DMS53 treated with DMSO at 0.1 percent for 48 hours (cell line): ENCODE measurements around the gene SAT1.

Experiments used
- DNase-seq: peaks from one replicate; lab custom pipeline; 2025; ENCODE audit not compliant: unreplicated experiment; lab: John Stamatoyannopoulos, UW

The SAT1 gene

DNA sequence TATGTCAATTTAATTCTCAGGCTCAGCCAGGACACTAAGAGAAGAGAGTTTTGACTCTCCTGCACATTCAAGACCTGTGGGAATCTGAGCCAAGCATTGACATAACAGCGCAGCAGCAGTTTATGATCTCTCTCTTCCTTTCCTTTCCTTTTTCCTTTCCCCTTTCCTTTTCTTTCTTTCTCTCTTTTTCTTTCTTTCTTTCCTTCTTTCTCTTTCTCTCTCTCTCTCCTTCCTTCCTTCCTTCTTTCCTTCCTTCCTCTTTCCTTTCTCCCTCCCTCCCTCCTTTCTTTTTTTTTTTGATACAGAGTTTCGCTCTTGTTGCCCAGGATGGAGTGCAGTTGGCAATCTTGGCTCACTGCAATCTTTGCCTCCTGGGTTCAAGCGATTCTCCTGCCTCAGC is 21.6 kb downstream of the SAT1 start:
- DNase-seq = no peak

DNA sequence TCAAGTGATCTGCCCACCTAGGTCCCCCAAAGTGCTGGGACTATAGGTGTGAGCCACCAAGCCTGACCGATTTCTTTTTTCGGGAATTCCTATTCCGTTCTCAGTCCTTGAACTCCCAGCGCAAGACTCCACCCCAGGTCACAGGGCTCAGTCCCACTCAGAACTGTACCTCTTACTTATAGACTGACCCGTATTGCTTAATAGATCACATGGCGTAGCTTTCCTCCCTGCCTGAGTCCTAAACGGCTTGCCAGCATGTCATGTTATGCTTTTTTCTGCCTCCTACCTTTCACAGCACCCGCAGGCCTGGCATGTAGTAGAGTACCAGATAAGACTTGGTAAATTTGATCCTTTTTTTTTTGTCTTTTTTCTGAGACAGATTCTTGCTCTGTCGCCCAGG is 22.4 kb downstream of the SAT1 start:
- no peak for DNase-seq

DNA sequence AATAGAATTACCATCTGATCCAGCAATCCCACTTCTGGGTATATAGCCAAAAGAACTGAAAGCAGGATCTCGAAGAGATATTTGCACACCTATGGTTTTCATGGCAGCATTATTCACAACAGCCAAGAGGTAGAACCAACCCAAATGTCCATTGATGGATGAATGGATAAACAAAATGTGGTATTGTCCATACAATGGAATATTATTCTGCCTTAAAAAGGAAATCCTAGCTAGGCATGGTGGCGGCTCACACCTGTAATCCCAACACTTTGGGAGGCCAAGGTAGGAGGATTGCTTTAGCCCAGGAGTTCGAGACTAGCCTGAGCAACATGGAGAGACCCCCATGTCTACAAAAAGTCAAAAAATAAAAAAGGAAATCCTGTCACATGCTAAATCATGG is 27.3 kb downstream of the SAT1 start:
- DNase-seq = no peak

DNA sequence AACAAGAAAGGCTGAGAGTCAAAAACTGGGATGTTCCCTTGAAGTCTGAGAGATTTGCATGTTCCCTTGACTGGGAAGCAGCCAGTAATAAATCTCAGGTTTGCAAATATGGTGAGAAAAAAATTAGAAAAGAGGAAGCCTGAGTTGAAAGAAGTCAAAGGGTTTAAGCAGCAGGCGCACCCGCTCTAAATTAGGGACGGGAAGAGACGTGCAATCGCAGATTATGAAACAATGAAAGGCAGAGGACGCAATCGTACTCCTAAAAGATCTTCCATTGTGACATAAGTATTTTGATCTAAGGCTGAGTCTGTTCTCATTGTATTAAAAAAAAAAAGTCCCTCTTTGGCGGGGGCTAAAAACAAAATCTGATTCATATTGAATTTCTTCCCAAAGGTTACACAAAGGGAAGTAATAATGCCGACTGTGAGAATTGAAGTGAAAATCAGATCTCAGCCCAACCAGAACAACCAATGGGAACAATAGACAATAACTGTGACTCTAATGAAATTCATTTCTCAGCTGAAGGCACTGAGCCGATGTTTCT is 28.2 kb downstream of the SAT1 start:
- DNase-seq = no peak

DNA sequence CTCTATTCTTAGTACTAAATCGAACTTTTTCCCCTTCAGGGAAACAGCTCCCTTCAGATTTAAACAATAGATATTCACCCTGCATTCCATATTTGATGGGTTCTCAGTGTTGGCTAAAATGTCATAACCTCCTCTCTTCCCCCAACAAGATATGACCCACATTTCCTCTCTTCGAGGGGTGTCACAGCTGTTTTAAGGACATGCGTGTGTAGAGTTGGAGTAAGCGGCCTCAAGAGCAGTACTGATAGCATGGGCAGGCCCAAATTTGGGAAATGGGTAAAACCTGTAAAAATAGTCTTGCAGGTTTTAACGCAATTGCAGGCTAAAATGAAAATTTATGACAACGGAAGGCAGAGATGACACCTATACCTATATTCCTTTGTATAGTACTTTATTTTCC is 28.7 kb downstream of the SAT1 start:
- DNase-seq = no peak

DNA sequence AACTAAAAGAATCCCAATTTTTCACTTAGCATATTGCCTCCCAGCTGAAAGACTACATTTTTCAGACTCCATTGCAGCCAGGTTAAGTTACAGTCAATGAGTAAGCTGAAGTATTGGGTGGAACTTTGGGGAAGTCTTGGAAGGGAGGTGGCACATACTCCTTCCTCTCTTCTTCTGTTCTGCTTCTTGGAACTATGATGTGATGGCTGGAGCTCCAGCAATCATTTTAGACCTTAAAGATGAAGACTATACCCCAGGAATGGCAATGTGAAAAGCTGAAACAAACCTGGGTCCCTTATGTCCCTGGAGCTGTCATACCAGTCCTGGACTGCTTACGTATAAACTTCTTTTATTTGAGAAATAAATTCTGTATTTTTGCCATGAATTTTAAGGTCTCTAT is 30.8 kb downstream of the SAT1 start:
- no peak for DNase-seq

DNA sequence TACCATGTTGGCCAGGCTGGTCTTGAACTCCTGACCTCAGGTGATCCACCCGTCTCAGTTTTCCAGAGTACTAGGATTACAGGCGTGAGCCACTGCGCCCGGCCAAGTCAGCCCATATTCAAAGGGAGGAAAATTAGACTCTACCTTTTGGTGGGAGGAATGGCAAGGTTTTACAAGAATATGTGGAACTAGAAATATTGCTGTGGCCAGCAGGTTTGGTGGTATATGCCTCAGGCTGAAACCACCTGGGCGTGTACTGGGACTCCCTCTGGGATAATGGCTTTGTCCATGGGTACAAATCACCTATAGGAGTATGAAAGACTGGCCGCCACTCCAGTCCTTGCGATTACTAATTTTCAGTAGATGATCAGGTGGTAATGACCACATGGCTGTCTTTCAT is 32.4 kb downstream of the SAT1 start:
- no peak for DNase-seq

DNA sequence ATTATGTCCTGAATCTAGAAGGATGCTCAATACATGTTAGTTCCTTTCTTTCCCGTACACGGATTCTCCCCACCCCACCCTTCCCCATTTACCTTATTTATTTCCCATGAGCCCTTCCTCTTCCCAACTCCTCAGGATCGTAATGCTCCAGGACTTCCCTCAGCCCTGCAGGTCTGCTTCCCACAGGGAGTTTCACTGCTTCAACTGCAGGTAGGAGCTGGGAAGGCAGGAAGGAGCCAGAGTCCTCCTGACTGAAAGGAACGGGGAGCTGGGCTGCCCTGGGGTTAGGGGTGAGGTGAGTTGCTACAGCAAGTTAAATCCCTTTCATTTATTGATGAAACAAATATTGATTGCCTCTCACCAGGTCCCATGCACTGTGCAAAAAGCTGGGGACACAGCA is 33.2 kb downstream of the SAT1 start:
- DNase-seq = no peak

DNA sequence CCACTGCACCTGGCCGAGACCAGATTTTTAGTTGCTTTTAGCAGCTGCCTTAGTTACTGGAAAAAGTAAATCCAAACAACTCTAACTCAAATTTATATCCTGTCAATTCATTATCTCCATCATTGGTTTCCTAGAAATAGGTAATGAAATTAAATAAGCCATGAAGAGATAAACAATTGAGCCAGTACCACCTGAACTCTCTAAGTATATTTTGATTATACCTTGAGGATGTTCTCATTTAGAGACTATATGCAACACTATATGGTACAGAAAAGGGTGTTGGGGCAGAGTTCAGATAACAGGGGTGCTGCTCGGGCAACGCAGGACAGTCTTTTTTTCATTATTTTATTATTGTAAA is 35.0 kb downstream of the SAT1 start:
- DNase-seq = no peak

DNA sequence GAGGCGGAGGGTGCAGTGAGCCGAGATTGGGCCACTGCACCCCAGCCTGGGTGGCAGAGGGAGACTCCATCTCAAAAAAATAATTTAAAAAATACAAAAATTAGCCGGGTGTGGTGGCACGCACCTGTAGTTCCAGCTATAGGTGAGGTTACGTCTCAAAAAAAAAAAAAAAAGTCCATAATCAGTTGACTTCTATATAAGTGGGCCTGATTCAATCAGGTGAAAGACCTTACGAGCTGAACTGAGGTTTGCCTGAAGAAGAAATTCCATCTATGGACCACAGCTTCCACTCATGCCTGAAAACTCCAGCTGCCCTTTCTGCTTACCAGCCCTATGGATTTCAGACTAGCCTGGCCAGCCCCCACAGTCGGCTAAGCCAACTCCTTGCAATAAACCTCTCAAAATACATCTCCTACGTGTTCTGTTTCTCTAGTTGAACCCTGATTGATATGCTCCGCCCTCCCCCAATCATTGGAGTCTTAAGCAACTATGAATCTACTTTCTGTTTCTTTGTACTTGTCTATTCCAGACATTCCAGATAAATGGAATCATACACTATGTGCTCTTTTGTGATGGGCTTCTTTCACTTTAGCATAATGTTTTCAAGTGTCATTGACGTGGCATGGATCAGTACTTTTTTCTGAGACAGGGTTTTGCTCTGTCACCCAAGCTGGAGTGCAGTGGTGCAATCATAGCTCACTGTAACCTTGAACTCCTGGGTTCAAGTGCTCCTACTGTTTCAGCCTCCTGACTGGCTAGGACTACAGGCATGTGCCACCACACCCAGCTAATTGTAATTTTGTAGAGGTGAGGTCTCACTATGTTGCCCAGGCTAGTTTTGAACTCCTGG is 36.6 kb downstream of the SAT1 start:
- no peak for DNase-seq

DNA sequence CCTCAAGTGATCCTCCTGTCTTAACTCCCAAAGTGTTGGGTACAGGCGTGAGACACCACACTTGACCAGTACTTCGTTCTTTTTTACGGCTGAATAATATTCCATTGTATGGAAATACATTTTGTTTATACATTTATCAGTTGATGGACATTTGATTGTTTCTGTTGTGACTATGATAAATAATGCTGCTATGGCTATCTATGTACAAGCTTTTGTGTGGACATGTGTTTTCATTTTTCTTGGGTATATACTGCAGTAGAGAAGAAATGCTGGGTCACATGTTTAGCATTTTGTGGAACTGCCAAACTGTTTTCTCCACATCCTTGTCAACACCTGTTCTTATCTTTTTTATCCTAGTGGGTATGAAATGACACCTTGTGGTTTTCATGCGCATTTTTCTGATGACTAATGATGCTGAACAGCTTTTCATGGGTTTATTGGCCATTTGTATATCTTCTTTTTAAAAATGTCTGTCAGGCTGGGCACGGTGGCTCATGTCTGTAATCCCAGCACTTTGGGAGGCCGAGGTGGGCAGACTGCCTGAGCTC is 37.3 kb downstream of the SAT1 start:
- peak; percentile 10 for DNase-seq

DNA sequence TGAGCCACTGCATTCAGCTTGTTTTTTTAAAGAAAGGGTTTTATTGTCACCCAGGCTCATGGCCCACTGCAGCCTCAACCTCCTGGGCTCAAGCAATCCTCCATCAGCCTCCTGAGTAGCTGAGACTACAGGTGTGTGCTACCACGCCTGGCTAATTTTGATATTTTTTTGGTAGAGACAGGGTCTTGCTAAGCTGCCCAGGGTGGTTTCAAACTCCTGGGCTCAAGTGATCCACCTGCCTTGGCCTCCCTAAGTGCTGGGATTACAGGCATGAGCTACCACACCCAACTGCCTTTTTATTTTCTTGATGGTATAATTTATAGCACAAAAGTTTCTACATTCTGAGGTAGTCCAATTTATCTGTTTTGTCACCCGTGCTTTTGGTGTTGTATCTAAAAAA is 38.9 kb downstream of the SAT1 start:
- no peak for DNase-seq

DNA sequence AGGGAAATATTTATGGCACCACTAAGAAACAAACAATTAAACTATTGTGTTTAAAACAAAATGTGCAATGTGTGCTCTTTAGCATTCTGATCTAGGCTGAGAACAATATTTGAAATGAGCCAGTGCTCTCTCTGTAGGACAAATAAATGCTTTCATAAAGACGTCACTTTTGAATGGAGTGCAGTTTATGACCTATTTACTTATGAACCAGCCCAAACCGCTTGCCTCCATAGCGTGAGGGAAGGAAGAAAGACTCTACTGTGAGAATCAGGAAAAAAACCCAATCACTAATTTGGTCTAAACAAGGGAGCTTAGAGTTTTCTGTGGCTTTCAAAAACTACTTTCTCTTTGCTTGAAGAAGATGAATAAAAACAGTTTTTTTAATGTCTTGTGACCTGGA is 39.4 kb downstream of the SAT1 start:
- peak; percentile 89 for DNase-seq

DNA sequence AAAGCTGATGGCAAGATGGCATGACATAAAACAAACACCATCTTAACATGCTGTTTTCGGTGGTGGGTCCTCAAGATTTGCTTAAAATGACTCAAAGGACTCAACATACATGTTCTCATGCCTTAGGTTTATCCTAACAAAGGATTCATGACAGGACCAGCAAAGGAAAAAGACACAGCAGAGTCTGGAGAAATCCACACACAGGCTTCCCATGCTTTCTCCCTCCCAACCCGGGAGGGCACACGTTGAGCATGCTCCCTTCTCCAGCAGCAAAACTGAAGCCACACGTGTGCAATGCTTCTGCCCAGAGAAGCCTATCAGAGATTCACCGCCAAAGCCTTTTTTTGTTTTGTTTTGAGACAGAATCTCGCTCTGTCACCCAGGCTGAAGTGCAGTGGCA is 39.9 kb downstream of the SAT1 start:
- DNase-seq = no peak

DNA sequence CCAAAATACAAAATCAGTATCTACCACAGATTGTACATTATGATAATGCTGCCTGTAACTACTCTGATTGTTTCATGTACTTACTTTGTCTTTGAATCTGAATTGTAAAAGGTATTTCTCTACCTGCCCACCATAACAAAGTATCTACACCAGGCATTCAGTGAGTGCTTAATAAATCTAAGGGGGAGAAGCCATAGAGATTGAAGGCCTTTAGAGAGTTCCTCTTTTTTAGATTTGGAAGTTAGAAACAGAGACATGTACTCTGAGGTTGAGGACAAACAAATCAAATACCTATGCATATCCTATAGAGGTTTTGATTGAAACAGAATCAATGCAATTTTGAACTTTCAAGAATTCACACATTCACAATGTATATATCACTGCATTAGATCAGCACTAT is 42.7 kb downstream of the SAT1 start:
- no peak for DNase-seq

DNA sequence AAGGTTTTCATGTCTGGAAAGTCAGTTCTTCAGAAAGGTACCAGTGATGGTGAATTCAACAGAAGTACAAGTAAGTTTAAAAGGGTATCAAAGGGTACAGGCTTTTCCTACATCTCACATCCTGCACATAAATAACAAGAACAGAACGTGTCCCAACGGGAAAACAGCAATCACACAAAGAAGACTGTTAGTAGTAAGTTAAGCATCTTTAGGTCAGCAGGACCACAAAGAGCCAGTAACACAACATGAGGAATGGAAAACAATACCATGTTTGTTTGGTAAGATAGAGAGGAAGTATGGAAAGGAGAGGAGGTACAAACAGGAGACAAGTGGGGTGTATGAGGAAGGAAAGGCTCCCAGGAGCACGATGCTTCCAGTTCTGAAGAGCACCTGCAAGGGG is 43.2 kb downstream of the SAT1 start:
- DNase-seq = no peak

DNA sequence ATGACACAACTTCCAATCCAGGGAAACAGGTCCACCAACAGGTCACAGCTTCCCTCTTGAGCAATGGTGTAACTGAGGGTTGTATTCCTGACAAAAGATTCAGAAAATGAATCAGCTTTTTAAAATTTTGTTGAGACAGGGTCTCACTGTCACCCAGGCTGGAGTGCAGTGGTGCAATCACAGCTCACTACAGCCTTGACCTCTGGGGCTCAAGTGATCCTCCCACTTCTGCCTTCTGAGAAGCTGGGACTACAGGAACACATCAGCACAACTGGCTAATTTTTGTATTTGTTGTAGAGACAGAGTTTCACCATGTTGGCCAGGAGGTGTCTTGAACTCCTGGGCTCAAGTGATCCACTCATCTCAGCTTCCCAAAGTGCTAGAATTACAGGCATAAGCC is 43.7 kb downstream of the SAT1 start:
- DNase-seq = no peak

DNA sequence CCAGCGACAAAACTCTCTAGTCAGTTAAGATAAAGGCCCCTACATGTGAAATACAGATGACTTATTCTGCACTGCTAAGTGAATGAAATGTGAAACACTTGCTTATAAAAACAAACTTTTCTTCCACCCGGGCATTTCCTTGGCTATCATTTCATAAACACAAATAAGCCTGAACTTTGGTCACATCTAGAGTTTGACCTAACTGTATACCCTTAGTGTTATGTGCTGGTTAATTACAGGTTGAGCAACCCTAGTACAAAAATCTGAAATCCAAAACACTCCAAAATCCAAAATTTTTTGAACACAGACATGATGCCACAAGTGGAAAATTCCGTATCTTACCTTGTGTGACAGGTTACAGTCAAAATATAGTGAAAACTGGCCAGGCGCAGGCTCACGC is 45.9 kb downstream of the SAT1 start:
- DNase-seq = no peak

DNA sequence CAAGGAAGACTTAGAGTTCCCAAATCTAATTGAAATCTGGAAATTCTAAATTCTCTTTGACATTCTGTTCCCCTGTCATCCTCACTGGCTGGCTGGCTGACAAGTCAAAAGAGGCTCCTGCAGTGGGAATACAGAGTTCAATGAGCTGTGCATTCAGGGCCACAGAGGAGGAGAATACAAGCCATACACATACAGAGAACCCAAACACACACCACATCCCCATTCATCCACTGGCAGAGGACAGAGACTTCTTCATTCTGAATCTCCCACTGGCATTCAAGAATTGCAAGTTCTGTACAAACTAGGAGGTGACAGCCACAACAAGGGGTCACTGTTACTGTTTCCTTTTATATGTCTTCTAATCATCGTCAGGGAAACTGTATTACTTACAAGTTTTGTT is 49.7 kb downstream of the SAT1 start:
- DNase-seq = no peak
